H1 (cell line): ENCODE data around the gene TPM1. TPM values are rescaled to one million over a fixed set of nuclear protein-coding genes. Genes with fewer than 3 reads are reported as not detected.

ENCODE experiments used
- ATF3 ChIP-seq: IDR thresholded peaks from 2 replicates; pipeline ENCODE4 v1.6.1; 2011; ENCODE audit warnings: low read depth, mild to moderate bottlenecking, low read length; ENCODE audit not compliant: insufficient read depth
- MAX ChIP-seq: IDR thresholded peaks from 2 replicates; pipeline ENCODE4 v1.6.1; 2012; ENCODE audit warnings: inconsistent platforms
- POU5F1 ChIP-seq: IDR thresholded peaks from 2 replicates; pipeline ENCODE4 v1.6.1; 2011; ENCODE audit warnings: low read depth, mild to moderate bottlenecking, low read length, moderate library complexity
- SIRT6 ChIP-seq: IDR thresholded peaks from one replicate; pipeline ENCODE4 v1.7.1; 2012; ENCODE audit warnings: low read length, inconsistent platforms
- SUZ12 ChIP-seq: fragments of 200-600 bp; sonication (generic); IDR thresholded peaks from 2 replicates; pipeline ENCODE4 v1.6.1; 2012; ENCODE audit warnings: mild to moderate bottlenecking, inconsistent platforms, low read length, moderate library complexity, mixed read lengths
- polyA plus RNA-seq, 7 experiments: library from polyadenylated mRNA; depleted of rRNA in 3 of 7; stranded (reverse) in 5 of 7; unstranded in 2 of 7; fragments of >200 nt in 5 of 7; fragments of 200-250 nt in 2 of 7; gene quantifications; 1 replicate in 5 of 7; 2 replicates in 1 of 7; 4 replicates in 1 of 7; pipeline versions ENCODE4 v1.2.1 to v1.2.3, GENCODE V29; 2011 to 2013; ENCODE audit warnings: missing spikeins in 2 of 7, mixed read lengths in 2 of 7
- total RNA-seq: library from RNA; stranded (reverse); fragmentation: NEBNext Ultra II Directional; extraction: Animal tissue kit (Norgen Biotek cat#: 25700); gene quantifications from 2 replicates; pipeline ENCODE4 v1.2.1, GENCODE V29; 2021

The TPM1 gene
- total and polyA plus RNA-seq, 2 of the 8 experiments (the other 6 are each of a cell fraction or from before 2014, with no cell fraction given), result 258 to 579 TPM

GRCh38 chr15:63015618-63016017 is 26.9 kb upstream of the TPM1 start (continued):
- TF ChIP-seq ATF3, result no peak
- TF ChIP-seq SUZ12, result no peak
- TF ChIP-seq POU5F1, result no peak
- no peak for TF ChIP-seq MAX
- no peak for TF ChIP-seq SIRT6
- TF ChIP-seq, all 59 proteins: peak for 0
